BJ (cell line): Measurements from ENCODE around the gene OR10J4. TPM values are rescaled to one million over a fixed set of nuclear protein-coding genes. Genes with fewer than 3 reads are reported as not detected.
A peak's percentile ranks its signal among the peaks of the same experiment; 100 is the strongest.

Experiments
- CTCF ChIA-PET: fragments of 350-600 bp; formaldehyde crosslinking; extraction: SDS; loops from one replicate; lab custom pipeline; 2021; ENCODE audit warnings: antibody characterized with exemption, inconsistent platforms; lab: Yijun Ruan, JAX
- POLR2A ChIA-PET: fragments of 300-600 bp; sonication (Branson Sonifier 250); formaldehyde crosslinking; extraction: SDS; loops from one replicate; lab custom pipeline; 2021; ENCODE audit warnings: antibody characterized with exemption; lab: Charles Lee
- DNase-seq: peaks from one replicate; pipeline ENCODE4 v3.0.0-alpha.2; 2011; ENCODE audit warnings: low read depth
- H3K27me3 ChIP-seq: 2 replicates; pipeline ENCODE4 v1.6.0; 2011; ENCODE audit warnings: low read length; ENCODE audit not compliant: control insufficient read depth, insufficient read depth
- H3K36me3 ChIP-seq: 2 replicates; pipeline ENCODE4 v1.5.1; 2011; ENCODE audit warnings: low read length; ENCODE audit not compliant: control insufficient read depth, insufficient read depth
- H3K4me3 ChIP-seq: 2 replicates; pipeline ENCODE4 v1.5.1; 2011; ENCODE audit warnings: low read depth, mild to moderate bottlenecking, control low read depth, low read length
- CTCF ChIP-seq: IDR thresholded peaks from 2 replicates; pipeline ENCODE4 v1.5.1; 2011; ENCODE audit warnings: low read depth, mild to moderate bottlenecking, control low read depth, inconsistent platforms, low read length, moderate library complexity; ENCODE audit not compliant: insufficient read depth
- polyA plus RNA-seq: library from polyadenylated mRNA; depleted of rRNA; stranded (reverse); fragments of >200 nt; gene quantifications from 2 replicates; pipeline ENCODE4 v1.2.3, GENCODE V29; 2011

The OR10J4 gene
- polyA plus RNA-seq, 1 experiment, result not detected

GRCh38 chr1:159429074-159429861 lies 2.7 kb upstream of the OR10J4 start:
- Histone ChIP-seq H3K4me3 (no peak overlapping the region), H3K36me3 (no peaks in the 10 kb centered on the region), H3K27me3 (no peaks in the 10 kb centered on the region)
- peak; percentile 41 for DNase-seq
- CTCF ChIA-PET, result no interaction called here
- POLR2A ChIA-PET, result no interaction called here
- TF ChIP-seq CTCF, result no peak

GRCh38 chr1:159430985-159431384 lies 1.0 kb upstream of the OR10J4 start:
- Histone ChIP-seq H3K27me3 (no peaks in the 10 kb centered on the region), H3K4me3 (no peak overlapping the region), H3K36me3 (no peaks in the 10 kb centered on the region)
- POLR2A ChIA-PET, result no interaction called here
- CTCF ChIA-PET, result no interaction called here
- no peak for DNase-seq
- TF ChIP-seq CTCF, result no peak

GRCh38 chr1:159436469-159436868 lies 4.5 kb downstream of the OR10J4 start:
- ChIA-PET CTCF (no interaction called here), POLR2A (no interaction called here)
- no peak for DNase-seq
- no peak overlapping the region for H3K4me3 ChIP-seq
- TF ChIP-seq CTCF, result no peak
- H3K27me3 ChIP-seq, result no peaks in the 10 kb centered on the region
- H3K36me3 ChIP-seq, result no peaks in the 10 kb centered on the region

- TF ChIP-seq CTCF, result no peak
- H3K4me3 ChIP-seq, result no peak within 1 kb of the TSS
- H3K36me3 ChIP-seq, result no peaks in the 10 kb centered on the region
- ChIA-PET POLR2A (no interaction called here), CTCF (no interaction called here)
- no peak for DNase-seq
- no peaks in the 10 kb centered on the region for H3K27me3 ChIP-seq
Measured at GRCh38 chr1:159439422-159439821, 7.4 kb downstream of the OR10J4 start, which contains the start of gene OR10J1. TSS of gene OR10J1 (plus strand) at chr1:159439722. CDS start at chr1:159439792, 70 bp downstream.

GRCh38 chr1:159441360-159441759 lies 9.4 kb downstream of the OR10J4 start:
- no peaks in the 10 kb centered on the region for H3K36me3 ChIP-seq
- no peak for TF ChIP-seq CTCF
- ChIA-PET CTCF (no interaction called here), POLR2A (no interaction called here)
- H3K27me3 ChIP-seq, result no peaks in the 10 kb centered on the region
- no peak for DNase-seq
- no peak overlapping the region for H3K4me3 ChIP-seq
